HG03196 (cell line): ENCODE data around the gene CLDN3.
A peak's percentile ranks its signal among the peaks of the same experiment; 100 is the strongest.
"Not testable (repeated sequence)": the region's sequence is repeated elsewhere in the genome, so short reads cannot be mapped to it uniquely, and the experiment has no call there.

ENCODE experiments used
- ATAC-seq: cut with Tn5 transposase; IDR thresholded peaks from one replicate; pipeline ENCODE4 v1.9.1; 2021; ENCODE audit not compliant: unreplicated experiment

CLDN3 gene

DNA sequence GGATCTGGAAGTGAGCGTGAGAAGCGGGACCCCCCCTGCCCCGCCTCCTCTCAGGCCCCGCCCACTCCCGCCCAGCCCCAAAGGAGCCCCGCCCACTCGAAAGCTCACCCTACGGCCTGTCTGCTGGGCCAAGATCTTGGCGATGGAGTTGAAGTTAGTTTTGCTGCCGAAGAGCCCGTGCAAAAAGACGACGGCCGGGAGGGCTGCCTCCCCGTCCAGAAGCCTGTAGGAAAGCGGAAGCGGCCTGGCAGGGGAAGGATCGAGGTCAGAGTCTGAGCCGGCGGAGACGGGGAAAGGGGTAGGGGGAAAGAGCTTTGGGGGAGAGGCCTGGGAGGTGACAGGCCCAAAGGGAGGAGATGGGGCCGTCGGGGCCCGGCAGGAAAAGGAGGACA is 31.9 kb downstream of the CLDN3 start:
- ATAC-seq: peak; percentile 9

DNA sequence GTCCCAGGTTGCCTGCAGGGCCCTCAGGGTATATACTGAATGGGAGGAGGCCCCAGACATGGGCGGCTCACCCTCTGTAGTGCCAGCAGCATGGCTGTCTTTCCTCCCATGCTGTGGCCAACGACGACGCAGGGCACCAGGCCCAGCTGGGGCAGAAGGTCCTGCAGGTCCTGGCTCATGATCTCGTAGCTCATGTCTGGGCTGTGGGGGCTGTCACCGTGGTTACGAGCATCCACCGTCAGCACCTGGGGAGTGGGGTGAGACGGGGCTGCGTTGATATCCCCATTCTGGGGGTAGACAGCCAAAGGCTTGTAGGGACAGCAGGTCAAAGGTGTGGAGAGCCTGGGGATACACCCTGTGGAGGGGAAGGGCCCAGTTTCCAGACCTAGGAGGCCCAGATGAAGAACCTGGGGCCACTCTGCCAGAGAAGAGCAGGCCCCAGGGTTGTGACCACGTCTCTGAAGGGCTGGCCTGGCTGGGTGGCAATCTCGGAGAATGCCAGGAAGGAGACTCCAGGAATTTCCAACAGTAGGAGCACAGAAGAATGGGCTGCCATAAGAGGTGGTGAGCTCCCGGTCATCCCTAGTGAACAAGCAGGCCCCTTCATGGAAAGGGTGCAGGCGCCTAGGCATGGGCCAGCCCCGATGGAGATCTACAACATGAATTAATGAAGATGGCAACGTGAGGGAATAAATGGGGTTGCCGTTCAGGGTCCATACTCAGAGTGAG is 32.4 kb downstream of the CLDN3 start:
- ATAC-seq: no peak

DNA sequence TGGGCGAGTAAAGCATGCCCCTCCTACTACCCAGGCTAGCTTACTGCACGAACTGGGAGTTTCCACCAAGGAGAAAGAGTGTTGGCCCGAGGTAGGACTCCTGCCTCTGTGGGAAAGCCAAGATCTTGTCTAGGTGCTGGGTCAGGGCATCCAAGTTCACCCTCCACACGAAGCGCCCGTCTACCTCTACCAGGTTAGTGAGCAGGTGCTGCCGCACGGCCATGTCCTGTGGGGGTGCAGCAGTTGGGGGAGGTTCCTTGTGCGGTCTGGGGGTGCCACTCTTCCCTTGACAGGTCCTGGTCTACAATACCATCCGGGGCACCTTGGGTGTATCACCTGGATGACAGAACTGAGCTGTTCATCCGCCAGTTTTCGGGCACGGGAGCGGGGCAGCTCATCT is 33.2 kb downstream of the CLDN3 start:
- no peak for ATAC-seq

DNA sequence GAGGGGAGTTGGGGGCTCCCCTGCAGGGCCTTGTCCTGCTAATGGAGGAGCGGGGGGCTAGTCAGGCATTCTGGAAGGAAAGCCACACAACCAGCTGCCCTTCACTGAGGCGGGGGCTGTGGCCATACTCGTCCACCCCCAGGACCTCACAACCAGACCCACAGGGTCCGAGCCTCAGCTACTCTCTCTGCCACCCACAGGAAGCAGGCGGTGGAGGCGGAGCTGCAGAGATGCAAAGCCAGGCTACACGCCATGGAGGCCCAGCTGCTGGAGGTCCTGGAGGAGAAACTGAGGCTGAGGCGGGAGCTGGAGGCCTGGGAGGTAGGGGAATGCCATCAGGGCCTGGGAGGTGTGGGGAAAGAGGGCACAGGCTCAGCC is 34.6 kb downstream of the CLDN3 start:
- no peak for ATAC-seq

DNA sequence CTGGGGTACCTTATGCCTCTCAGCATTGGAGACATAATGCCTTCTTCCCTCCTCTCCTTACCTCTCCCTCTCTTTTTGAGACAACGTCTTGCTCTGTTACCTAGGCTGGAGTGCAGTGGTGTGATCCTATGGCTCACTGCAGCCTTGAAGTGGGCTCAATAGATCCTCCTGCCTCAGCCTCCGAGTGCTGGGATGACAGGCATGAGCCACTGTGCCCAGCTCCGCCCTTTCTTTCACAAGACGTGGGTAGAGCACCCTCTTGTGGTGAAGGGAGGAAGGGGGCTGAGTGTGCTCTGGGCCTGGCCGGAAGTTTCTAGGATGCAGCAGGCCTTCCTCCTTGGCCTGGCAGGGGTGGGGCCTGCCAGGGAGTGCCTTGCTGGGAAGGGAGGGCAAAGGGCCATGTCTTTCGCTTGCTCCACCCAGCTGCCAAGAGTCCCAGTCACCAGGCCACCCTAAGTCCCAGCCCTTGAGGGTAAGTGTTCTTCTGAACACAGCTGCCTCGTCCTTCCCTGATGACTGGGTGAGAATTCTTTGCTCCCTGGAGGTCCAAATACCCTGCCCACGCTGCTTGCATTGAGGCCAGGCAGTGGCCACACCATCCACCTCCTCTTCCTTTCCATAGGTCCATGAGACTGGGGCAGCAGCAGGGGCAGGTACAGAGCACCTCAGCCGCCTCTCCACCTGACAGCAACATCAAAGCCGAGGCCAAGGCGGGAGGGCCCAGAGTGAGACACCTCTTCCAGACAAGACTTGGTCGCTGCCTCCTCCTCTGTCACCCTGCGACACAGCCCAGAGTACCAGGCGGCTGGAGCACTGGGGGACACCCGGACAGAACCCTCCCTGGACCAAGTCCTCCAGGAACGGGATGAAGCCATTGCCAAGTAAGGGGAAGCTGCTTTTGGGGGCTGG is 35.2 kb downstream of the CLDN3 start:
- peak; percentile 39 for ATAC-seq

DNA sequence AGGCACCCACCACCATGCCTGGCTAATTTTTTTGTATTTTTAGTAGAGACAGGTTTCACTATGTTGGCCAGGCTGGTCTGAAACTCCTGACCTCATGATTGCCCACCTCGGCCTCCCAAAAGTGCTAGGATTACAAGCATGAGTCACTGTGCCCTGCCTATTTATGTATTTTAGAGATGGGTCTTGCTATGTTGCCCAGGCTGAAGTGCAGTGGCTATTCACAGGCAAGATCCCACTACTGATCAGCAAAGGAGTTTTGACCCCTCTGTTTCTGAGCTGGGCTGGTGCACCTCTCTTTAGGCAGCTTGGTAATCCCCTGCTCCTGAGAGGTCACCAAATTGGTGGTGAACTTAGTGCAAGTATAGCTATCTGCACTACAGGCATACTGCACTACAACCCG is 37.7 kb downstream of the CLDN3 start:
- ATAC-seq: no peak

DNA sequence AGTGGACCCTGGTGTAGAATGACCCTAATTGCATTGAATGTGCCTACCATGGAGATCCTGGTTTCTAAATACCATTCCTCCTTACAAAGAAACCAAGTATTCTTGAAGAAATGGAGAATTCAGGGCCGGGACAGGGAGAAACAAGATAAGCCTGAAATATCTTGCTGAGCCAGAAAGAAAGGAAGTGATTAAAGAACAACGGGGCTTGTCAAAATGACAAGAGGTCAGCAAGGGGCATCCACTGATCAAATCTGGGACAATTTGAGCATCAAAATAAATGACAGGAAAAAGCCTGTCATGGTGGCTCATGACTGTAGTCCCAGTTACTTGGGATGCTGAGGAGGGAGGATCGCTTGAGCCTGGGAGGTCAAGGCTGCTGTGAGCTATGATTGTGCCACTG is 39.6 kb downstream of the CLDN3 start:
- ATAC-seq: no peak

DNA sequence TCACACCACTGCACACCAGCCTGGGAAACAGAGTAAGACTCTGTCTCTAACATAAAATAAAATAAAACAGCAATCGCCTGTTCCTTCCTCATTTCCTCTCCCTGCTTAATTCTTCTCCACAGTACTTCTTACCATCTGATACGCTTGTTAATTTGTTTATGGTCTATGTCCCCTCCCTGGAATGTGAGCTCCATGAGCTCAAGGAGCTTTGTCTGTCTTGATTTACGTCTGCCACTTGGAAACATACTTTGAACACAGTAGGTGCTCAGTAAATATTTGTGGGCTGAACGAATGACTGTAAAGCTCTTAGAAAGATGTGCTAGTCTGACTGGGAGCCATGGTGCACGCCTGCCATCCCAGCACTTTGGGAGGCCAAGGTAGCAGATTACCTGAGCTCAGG is 41.5 kb downstream of the CLDN3 start:
- ATAC-seq: no peak

DNA sequence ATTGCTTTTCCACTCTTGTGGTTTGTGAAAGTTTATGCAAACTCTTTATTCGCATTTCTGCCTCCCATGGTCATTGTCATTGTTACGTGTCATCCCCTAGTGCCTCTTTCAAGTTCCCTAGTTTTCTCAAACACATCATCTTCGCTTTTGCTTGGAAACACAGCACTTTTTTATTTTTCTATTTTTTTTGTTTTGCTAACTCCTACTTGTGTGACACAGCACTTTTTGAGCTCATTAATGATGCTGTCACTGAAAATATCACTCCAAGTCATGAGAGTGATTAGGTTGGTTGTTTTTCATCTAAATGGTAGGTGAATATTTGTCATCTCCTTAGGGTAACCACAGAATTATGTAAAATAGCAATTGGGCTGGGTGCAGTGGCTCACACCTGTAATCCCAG is 42.1 kb downstream of the CLDN3 start:
- ATAC-seq: no peak

DNA sequence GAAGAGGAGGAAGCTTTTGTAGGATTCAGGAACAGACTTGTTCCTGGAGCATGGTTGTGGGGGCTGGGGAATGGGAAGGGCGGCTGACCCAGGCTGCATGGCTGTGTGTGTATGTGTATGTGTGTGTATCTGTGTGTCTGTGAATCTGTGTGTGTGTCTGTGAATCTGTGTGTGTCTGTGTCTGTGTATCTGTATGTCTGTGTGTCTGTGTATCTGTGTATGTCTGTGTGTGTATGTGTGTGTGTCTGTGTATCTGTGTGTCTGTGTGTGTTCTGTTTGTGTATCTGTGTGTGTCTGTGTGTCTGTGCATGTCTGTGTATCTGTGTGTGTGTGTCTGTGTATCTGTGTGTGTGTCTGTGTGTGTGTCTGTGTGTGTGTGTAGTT is 44.0 kb downstream of the CLDN3 start:
- ATAC-seq: no peak

DNA sequence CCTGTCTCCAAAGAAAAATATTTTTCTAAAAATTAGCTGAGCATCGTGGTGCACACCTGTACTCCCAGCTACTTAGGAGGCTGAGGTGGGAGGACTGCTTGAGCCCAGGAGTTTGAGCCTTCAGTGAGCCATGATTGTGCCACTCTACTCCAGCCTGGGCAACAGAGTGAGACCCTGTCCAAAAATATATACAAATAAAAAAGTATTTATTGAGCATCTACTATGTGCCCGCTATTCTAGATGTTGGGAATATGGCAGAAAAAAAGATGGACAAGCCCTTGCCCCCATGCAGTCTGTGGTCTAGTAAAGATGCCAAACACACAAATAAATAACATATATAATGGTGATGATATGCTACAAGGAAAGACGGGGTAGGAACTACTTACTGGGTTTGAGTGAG is 46.3 kb downstream of the CLDN3 start:
- no peak for ATAC-seq

DNA sequence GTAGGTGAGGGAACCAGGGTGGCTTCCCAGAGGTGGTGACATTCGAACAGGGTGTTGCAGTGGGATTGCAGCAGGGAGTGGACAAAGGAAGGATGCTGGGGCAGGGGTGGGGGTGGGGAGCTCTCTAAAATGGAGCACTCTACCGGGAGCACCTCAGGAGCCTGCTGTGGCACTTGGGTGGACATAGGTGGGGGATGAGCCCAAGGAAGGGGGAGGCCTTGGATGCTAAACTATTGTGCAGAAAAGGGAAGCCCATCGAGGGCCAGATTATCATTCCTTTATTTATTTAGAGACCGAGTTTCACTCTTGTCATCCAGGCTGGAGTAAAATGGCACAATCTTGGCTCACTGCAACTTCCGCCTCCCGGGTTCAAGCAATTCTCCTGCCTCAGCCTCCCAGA is 47.3 kb downstream of the CLDN3 start:
- no peak for ATAC-seq

DNA sequence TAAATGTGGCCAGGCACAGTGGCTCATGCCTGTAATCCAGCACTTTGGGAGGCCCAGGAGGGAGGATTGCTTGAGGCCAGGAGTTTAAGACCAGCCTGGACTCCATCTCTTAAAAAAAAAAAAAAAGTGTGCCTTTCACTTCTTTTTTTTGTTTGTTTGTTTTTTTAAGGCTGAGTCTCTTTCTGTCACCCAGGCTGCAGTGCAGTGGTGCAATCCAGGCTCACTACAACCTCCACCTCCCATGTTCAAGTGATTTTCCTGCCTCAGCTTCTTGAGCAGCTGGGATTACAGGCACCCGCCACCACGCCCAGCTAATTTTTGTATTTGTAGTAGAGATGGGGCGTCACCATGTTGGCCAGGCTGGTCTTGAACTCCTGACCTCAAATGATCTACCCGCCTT is 47.9 kb downstream of the CLDN3 start:
- ATAC-seq: not testable (repeated sequence)

DNA sequence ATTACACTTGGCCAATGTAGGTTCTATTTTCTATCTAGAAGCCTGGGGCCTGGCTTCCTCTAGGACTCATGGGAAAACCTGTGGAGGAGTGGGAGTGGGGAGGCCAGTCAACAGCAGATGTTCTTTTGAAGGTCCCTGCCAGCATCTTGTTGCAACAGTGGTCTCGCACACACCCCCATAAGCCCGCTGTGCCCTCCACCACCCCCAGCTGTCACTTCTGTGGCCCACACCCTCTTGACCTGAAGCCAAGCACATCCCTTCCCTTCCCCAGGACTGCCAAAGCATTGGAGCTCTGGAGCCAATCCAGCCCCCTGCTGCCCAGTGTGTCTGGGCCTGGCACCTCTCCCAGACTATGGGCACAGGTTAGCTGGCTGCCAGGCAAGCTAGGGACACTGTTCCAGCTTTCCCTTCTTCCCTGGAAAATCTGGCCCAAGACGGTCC is 48.7 kb downstream of the CLDN3 start:
- no peak for ATAC-seq

DNA sequence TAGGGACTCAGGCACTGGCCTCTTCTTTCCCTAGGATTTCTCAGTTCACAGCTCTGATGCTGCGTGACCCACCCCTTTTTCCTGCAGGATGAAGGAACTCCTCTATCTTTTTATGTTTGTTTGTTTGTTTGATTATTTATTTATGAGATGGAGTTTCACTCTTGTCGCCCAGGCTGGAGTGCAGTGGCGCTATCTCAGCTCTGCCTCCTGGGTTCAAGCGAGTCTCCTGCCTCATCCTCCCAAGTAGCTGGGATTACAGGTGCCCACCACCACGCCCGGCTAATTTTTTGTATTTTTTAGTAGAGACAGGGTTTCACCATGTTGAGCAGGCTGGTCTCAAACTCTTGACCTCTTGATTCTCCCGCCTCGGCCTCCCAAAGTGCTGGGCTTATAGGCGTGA is 49.6 kb downstream of the CLDN3 start:
- ATAC-seq: not testable (repeated sequence)

DNA sequence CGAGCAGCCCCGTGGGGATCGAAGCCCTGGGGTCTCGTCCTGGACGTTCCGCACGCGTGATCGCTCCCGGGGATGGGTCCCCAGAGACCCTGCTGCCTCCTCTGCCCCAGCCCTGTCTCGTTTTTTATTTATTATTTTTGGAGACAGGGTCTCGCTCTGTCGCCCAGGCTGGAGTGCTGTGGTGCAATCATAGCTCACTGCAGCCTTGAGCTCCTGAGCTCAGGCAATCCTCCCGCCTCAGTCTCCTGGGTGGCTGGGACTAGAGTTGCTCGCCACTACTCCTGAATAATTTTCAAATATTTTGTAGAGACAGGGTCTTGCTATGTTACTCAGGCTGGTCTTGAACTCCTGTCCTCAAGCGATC is 50.3 kb downstream of the CLDN3 start:
- no peak for ATAC-seq
